Fibroblast of lung (primary cell): ENCODE results near the gene GOLGA8O.
"Not testable (repeated sequence)": the region's sequence is repeated elsewhere in the genome, so short reads cannot be mapped to it uniquely, and the experiment has no call there.

Experiments
- CTCF ChIP-seq, 2 donors: IDR thresholded peaks in 1 of 2; conservative IDR thresholded peaks in 1 of 2; 1 replicate in 1 of 2; 2 replicates in 1 of 2; pipeline ENCODE4 v1.5.1; 2011 to 2012; ENCODE audit warnings: low read length in 2 of 2, control low read depth in 1 of 2, inconsistent platforms in 1 of 2, low read depth in 1 of 2, mild to moderate bottlenecking in 1 of 2
- EZH2 ChIP-seq: IDR thresholded peaks from 2 replicates; pipeline ENCODE4 v1.5.1; 2012; ENCODE audit warnings: low read length, control low read depth, mild to moderate bottlenecking; ENCODE audit errors: missing control alignments

GRCh38 chr15:32504152-32504811 lies 48.8 kb upstream of the GOLGA8O start:
- TF ChIP-seq CTCF (conservative IDR thresholded peaks at IDR 0.05 in 1 of 2, IDR thresholded peaks at IDR 0.05 in 1 of 2; ENCODE audit: low read depth in 1 of 2, low read length in 2 of 2); EZH2: not testable (repeated sequence)
